ENCODE results near the gene DNM3.
"Not testable (repeated sequence)": the region's sequence is repeated elsewhere in the genome, so short reads cannot be mapped to it uniquely, and the experiment has no call there.

The DNM3 gene

GRCh38 chr1:172345077-172345476, 503.8 kb downstream of the DNM3 start:
- no peak for DNase-seq

- no peak for DNase-seq
These were observed 506.1 kb downstream of the DNM3 start for GRCh38 chr1:172347416-172347815.

- no peak for DNase-seq
These were observed 509.6 kb downstream of the DNM3 start for GRCh38 chr1:172350856-172351255.

- DNase-seq, result no peak
These were observed 510.0 kb downstream of the DNM3 start for GRCh38 chr1:172351346-172351745.

- DNase-seq, result no peak
These were observed 510.5 kb downstream of the DNM3 start for GRCh38 chr1:172351754-172352161.

GRCh38 chr1:172352435-172352834, 511.1 kb downstream of the DNM3 start:
- no peak for DNase-seq

GRCh38 chr1:172354291-172355274, 513.3 kb downstream of the DNM3 start:
- DNase-seq, result no peak

- no peak for DNase-seq
These were observed 515.3 kb downstream of the DNM3 start for GRCh38 chr1:172356620-172357019.

- DNase-seq, result no peak
These were observed 516.6 kb downstream of the DNM3 start for GRCh38 chr1:172357753-172358385.

GRCh38 chr1:172359491-172359999, 518.2 kb downstream of the DNM3 start:
- no peak for DNase-seq

- no peak for DNase-seq
These were observed 519.2 kb downstream of the DNM3 start for GRCh38 chr1:172360511-172360910.

GRCh38 chr1:172360985-172361384, 519.7 kb downstream of the DNM3 start:
- DNase-seq, result no peak

GRCh38 chr1:172363852-172364251, 522.6 kb downstream of the DNM3 start:
- DNase-seq, result no peak

- DNase-seq, result not testable (repeated sequence)
These were observed 530.3 kb downstream of the DNM3 start for GRCh38 chr1:172371646-172372045.

GRCh38 chr1:172373864-172374263, 532.6 kb downstream of the DNM3 start:
- no peak for DNase-seq

- DNase-seq, result no peak
These were observed 533.9 kb downstream of the DNM3 start for GRCh38 chr1:172375211-172375631.

- DNase-seq, result no peak
These were observed 535.1 kb downstream of the DNM3 start for GRCh38 chr1:172376431-172376830.

GRCh38 chr1:172377565-172377964, 536.3 kb downstream of the DNM3 start:
- no peak for DNase-seq

- DNase-seq, result no peak
These were observed 536.9 kb downstream of the DNM3 start for GRCh38 chr1:172378109-172378760.

- no peak for DNase-seq
These were observed 539.3 kb downstream of the DNM3 start for GRCh38 chr1:172380441-172381244.

GRCh38 chr1:172381946-172382345, 540.6 kb downstream of the DNM3 start:
- no peak for DNase-seq

GRCh38 chr1:172382406-172382805, 541.1 kb downstream of the DNM3 start:
- DNase-seq, result no peak
